Fibroblast of mammary gland (primary cell): Measurements from ENCODE around the gene CIB2.

ENCODE experiments used
- DNase-seq: peaks from one replicate; pipeline ENCODE4 v3.0.0-alpha.2; 2010; ENCODE audit warnings: low read depth
- H3K4me3 ChIP-seq: 2 replicates; pipeline ENCODE4 v1.5.1; 2011; ENCODE audit warnings: low read depth, mild to moderate bottlenecking, low read length, moderate library complexity; ENCODE audit not compliant: control insufficient read depth
- CTCF ChIP-seq: conservative IDR thresholded peaks from 2 replicates; pipeline ENCODE4 v1.5.1; 2011; ENCODE audit warnings: low read depth, low read length, inconsistent platforms; ENCODE audit not compliant: control insufficient read depth, insufficient read depth

CIB2 gene

GRCh38 chr15:78125267-78125666 is 6.0 kb downstream of the CIB2 start:
- no peak overlapping the region for H3K4me3 ChIP-seq
- TF ChIP-seq CTCF, result no peak
- no peak for DNase-seq

DNA sequence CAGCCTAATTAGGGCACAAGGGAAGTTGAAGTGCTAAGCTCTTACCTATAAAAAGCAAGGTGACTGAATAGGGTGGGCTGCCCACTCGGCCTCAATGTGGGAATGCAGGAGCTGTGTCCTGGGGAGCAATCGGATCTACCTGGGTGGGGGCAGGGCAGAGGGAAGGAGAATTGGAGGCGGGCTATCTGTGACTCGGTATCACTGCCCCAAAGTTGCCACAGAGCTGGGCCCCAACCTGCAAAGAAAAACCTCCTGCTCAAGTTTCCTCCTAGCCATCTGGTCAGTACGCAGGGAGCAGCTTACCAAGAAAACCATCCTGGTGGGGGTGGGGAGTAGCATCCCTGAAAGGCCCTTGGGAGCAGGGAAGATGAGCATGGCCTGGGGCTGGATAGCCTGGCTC is 10.7 kb downstream of the CIB2 start:
- no peak for DNase-seq
- H3K4me3 ChIP-seq, result no peak overlapping the region
- no peak for TF ChIP-seq CTCF

DNA sequence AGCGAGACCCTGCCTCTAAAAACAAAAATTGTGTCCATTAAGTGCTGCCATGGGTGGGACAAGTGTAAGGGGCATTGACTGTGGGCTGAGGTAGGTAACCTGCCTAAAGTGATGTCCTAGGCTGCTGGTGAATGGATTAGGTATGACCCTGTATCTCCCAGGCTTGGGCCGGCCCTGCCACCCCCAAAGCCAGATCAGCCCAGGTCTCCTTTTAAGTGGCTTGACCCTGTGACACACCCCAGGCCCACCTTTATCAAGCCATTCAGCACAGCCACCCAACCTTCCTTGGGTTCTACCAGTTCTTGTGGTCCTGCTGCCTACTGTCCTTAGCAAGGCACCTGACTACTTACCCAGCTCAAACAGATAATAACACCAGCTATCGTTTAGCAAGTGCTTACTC is 18.7 kb downstream of the CIB2 start:
- no peak overlapping the region for H3K4me3 ChIP-seq
- TF ChIP-seq CTCF, result no peak
- no peak for DNase-seq

DNA sequence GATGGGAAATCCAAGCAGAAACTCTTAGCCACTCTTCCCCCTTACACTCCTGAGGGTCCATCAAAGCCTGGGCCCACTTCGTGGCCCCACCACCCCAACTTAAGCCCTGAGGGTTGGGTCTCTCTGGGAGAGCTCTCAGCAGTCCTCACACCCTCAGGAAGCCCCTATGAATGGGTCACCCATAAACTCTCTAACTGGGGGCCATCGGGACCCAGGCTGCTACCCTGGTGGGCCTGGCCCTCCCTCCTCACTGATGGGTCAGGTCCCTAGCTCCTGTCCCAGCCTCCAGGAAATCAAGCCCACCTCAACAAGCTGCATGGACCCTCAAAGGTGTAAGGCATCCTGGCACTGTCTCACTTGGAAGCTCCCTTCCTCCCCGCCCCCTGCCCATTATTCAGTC is 19.5 kb downstream of the CIB2 start:
- no peak for TF ChIP-seq CTCF
- DNase-seq, result no peak
- no peak overlapping the region for H3K4me3 ChIP-seq

DNA sequence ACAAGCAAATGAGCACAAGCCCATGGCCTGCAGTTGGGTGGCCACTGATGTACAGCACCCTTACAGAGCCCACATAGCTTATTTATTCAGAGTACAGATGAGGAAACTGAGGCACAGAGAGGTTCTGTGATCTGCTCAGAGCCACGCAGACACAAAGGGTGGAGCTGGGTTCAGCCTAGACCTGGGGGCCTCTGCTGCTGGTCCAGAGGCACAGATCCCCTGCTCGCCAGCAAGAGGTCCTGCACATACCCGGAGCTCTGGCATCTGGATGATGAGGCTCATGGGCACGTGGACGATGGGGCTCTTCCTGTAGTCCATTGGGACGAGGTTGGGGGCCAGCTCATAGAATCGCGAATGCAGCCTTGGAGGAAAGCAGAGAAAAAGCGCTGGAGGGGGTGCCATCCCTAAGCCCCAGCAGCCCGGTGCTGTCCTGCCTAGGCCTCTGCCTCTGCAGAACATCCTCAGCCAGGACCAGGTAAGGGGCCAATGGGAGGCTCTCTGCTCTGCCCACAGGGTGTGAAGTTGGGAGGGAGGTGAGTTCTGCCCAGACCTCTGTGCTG is 20.2 kb downstream of the CIB2 start:
- TF ChIP-seq CTCF, result no peak
- no peak for DNase-seq

DNA sequence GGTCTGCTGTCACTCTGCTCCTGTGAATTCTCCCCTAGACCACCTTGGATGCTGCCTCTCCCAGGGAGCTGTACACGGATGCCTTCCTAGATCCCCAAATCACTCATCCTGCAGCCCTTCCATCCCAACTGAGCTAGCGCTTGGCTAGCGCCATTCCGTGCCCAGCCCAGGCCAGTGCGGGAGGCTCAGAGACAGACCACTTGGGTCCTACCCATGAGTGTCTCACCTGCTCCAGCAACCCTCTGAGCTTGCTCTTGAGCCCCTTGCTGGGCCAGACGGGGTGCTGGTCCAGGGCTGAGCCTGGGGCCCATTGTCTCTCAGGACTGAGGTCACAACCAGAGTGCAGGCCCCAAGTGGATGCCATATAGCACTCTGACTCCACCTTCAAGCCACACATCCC is 21.1 kb downstream of the CIB2 start:
- no peak for DNase-seq
- no peak for TF ChIP-seq CTCF
- no peak overlapping the region for H3K4me3 ChIP-seq

More for the DNA sequence above, 20.2 kb downstream of the CIB2 start:
- H3K4me3 ChIP-seq, result no peak overlapping the region

DNA sequence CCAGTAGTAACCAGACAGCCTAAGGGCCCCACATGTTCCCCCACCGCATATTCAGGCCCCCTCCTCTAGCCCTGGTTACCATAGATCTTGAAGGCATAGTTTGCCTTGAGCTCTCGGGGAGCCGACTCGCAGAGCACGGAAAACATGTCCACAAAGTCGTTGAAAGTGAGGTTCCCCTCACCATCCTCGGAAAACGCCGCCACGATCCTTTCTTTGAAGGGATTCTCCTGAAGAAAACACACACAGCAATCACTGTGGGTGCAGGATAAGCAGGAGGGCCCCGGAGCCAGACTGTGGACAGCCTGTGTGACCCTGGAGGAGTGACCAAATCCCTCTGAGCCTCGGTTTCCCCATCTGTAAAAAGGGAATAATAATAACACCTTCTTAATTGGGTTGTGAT is 22.1 kb downstream of the CIB2 start:
- DNase-seq, result no peak
- no peak overlapping the region for H3K4me3 ChIP-seq
- no peak for TF ChIP-seq CTCF
